Measurements from ENCODE around the gene VTI1A.

DNA sequence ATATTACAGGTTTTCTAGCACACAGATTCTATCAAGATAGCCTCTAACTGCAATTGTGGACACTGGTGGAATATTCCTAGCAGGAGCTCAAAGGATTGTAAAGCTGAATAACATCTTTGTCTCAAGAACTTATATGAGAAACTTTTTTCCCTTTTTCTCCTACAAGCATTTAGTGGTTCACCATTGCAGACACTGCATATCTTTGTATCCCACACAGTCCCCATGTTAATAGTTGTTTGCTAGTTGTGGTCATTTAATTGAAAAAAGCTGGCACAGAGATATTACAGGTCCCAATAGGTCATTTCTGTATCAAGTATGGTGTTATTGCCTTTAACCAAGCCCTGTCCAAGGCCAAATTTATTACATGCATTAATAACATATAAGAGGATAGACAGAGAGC lies 276.9 kb downstream of the VTI1A start:
- TF ChIP-seq CTCF (IDR thresholded peaks at IDR 0.05) = no peak
- TF ChIP-seq POLR2A (IDR thresholded peaks at IDR 0.05) = no peak

Data from adrenal gland (tissue), 5 donors.